B cell (primary cell): Measurements from ENCODE around the gene ASPN. TPM values are rescaled to one million over a fixed set of nuclear protein-coding genes. Genes with fewer than 3 reads are reported as not detected.

Experiments
- ATAC-seq: fragments of 200-7000 bp; cut with Tn5 transposase; one replicate; pipeline ENCODE4 v1.10.0; 2021; ENCODE audit warnings: low read depth, mild to moderate bottlenecking, moderate number of reproducible peaks, moderate library complexity
- CTCF ChIA-PET: fragments of 350-600 bp; sonication (Branson Sonifier 250); formaldehyde crosslinking; loops from one replicate; lab custom pipeline; 2021; ENCODE audit warnings: antibody characterized with exemption, inconsistent platforms; lab: Charles Lee
- POLR2A ChIA-PET: fragments of 350-600 bp; sonication (Branson Sonifier 250); formaldehyde crosslinking; loops from one replicate; lab custom pipeline; 2021; ENCODE audit warnings: antibody characterized with exemption; lab: Charles Lee
- DNase-seq: peaks from one replicate; pipeline ENCODE4 v3.0.0; 2013
- H2AFZ ChIP-seq: 2 replicates; pipeline ENCODE4 v1.6.1; 2012; ENCODE audit warnings: mild to moderate bottlenecking, low read depth, low read length; ENCODE audit not compliant: insufficient read depth, poor library complexity, severe bottlenecking
- H3K27ac ChIP-seq, 2 donors: 1 replicate in 1 of 2; 2 replicates in 1 of 2; pipeline ENCODE4 v1.5.1; 2012 to 2013; ENCODE audit warnings: low read length in 2 of 2, mild to moderate bottlenecking in 2 of 2, moderate library complexity in 1 of 2
- H3K27me3 ChIP-seq, 4 experiments: fragments of 200-600 bp in 1 of 4; sonication (generic) in 1 of 4; replicated peaks in 1 of 4; 1 replicate in 2 of 4; 2 replicates in 2 of 4; pipeline versions ENCODE4 v1.6.1 to v1.7.0; 2013 to 2016; ENCODE audit warnings: low read length in 3 of 4, mild to moderate bottlenecking in 2 of 4, mixed read lengths in 1 of 4, moderate library complexity in 1 of 4; ENCODE audit not compliant: insufficient read depth in 4 of 4, control insufficient read depth in 3 of 4; ENCODE audit errors: control extremely low read depth in 1 of 4
- H3K36me3 ChIP-seq, 2 experiments: replicated peaks in 1 of 2; 1 replicate in 1 of 2; 2 replicates in 1 of 2; pipeline versions ENCODE4 v1.6.1 to v1.7.1; 2013; ENCODE audit warnings: low read length in 1 of 2; ENCODE audit not compliant: insufficient read depth in 2 of 2, control insufficient read depth in 1 of 2; ENCODE audit errors: control extremely low read depth in 1 of 2, extremely low read depth in 1 of 2
- H3K4me1 ChIP-seq, 2 donors: fragments of 200-600 bp in 1 of 2; sonication (generic) in 1 of 2; 1 replicate in 1 of 2; 2 replicates in 1 of 2; pipeline versions ENCODE4 v1.5.1 to v1.6.1; 2013 to 2017; ENCODE audit warnings: low read length in 2 of 2; ENCODE audit not compliant: control insufficient read depth in 2 of 2, insufficient read depth in 2 of 2
- H3K4me2 ChIP-seq: replicated peaks from 2 replicates; pipeline ENCODE3; 2012; ENCODE audit warnings: mild to moderate bottlenecking, low read depth, low read length; ENCODE audit not compliant: poor library complexity, severe bottlenecking
- H3K4me3 ChIP-seq, 5 experiments: fragments of 200-600 bp in 1 of 5; sonication (generic) in 1 of 5; 1 replicate in 3 of 5; 2 replicates in 2 of 5; pipeline versions ENCODE4 v1.5.1 to v1.7.0; 2011 to 2016; ENCODE audit warnings: low read length in 4 of 5, mild to moderate bottlenecking in 4 of 5, low read depth in 2 of 5, control low read depth in 1 of 5, moderate library complexity in 1 of 5; ENCODE audit not compliant: insufficient read depth in 1 of 5; ENCODE audit errors: control extremely low read depth in 1 of 5, extremely low read depth in 1 of 5
- H3K79me2 ChIP-seq: fragments of 200-600 bp; sonication (generic); one replicate; pipeline ENCODE4 v1.6.0; 2016; ENCODE audit warnings: low read length; ENCODE audit not compliant: control insufficient read depth, insufficient read depth
- H3K9ac ChIP-seq: fragments of 200-600 bp; sonication (generic); 2 replicates; pipeline ENCODE4 v1.6.1; 2017; ENCODE audit warnings: mild to moderate bottlenecking, low read length, moderate library complexity
- H3K9me3 ChIP-seq, 3 donors: one replicate each; pipeline versions ENCODE4 v1.6.1 to v1.7.1; 2013; ENCODE audit warnings: low read length in 2 of 3; ENCODE audit not compliant: control insufficient read depth in 2 of 3, insufficient read depth in 1 of 3; ENCODE audit errors: control extremely low read depth in 1 of 3
- H4K20me1 ChIP-seq: 2 replicates; pipeline ENCODE4 v1.6.0; 2012; ENCODE audit warnings: mild to moderate bottlenecking, low read length; ENCODE audit not compliant: insufficient read depth, control insufficient read depth, poor library complexity, severe bottlenecking
- H3K27ac Mint-ChIP-seq: one replicate; pipeline ENCODE4 v1.8.0; 2021; ENCODE audit warnings: mixed read lengths
- H3K27me3 Mint-ChIP-seq: one replicate; pipeline ENCODE4 v1.8.0; 2021; ENCODE audit warnings: mixed read lengths
- H3K4me1 Mint-ChIP-seq: one replicate; pipeline ENCODE4 v1.8.0; 2021; ENCODE audit warnings: mixed read lengths
- H3K4me3 Mint-ChIP-seq: one replicate; pipeline ENCODE4 v1.8.0; 2021; ENCODE audit warnings: mixed read lengths
- H3K9me3 Mint-ChIP-seq: one replicate; pipeline ENCODE4 v1.8.0; 2022; ENCODE audit warnings: mixed read lengths; ENCODE audit not compliant: insufficient read depth
- EZH2 ChIP-seq: IDR thresholded peaks from 2 replicates; pipeline ENCODE4 v1.6.1; 2012; ENCODE audit warnings: borderline replicate concordance, low read depth, mild to moderate bottlenecking, moderate library complexity, low read length; ENCODE audit not compliant: insufficient read depth, poor library complexity, severe bottlenecking
- WGBS: methylation state at CpG from one replicate; pipeline ENCODE4 v1.1.5; 2013; ENCODE audit warnings: missing lambda C conversion rate; ENCODE audit not compliant: insufficient coverage; 5-methylcytosine and 5-hydroxymethylcytosine counted together
- intact Hi-C: fragments of 100-400 bp; cut with micrococcal nuclease; formaldehyde crosslinking; loops from one replicate; pipeline ENCODE4 v1.10.0; 2022
- polyA plus RNA-seq: library from polyadenylated mRNA; depleted of rRNA; stranded (reverse); fragments of >200 nt; gene quantifications from 2 replicates; pipeline ENCODE4 v1.2.3, GENCODE V29; 2012
- total RNA-seq, 2 donors: library from RNA; stranded (reverse); fragments of 120-200 nt in 1 of 2; gene quantifications; 1 replicate in 1 of 2; 2 replicates in 1 of 2; pipeline versions ENCODE4 v1.2.3 to v1.2.4, GENCODE V29; 2013 to 2022
- TF ChIP-seq, protein P1 (sequence below): fragments of 200-600 bp; IDR thresholded peaks from one replicate; pipeline ENCODE4 v1.8.0; 2022; ENCODE audit warnings: antibody characterized with exemption, mild to moderate bottlenecking

The ASPN gene
- total and polyA plus RNA-seq, 2 donors (not counting 1 experiment from before 2014, with no cell fraction given): not detected

DNA sequence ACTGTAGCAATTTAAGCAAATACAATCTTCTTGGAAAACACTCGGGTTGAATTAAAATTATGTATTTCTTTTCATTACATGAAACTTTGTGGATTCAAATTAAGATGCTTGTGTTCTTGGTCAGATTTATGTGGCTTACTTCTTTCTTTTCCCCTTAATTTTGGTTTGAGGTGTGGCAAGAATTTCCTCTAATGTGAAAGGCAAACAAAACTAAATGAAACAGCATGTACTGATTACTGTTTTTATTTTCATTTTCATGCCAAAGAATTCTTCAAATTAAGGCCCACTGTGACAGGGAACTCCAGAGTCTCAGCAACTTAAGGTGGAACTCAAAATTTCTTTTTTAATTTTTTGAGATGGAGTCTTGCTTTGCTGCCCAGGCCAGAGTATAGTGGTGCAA lies 58.0 kb downstream of the ASPN start, which contains the start of gene OMD:
Gene OMD, minus strand, starts transcription at position 132 of the 400 bp plus-strand sequence. CDS start 6,913 bp downstream, outside the sequence.
- Histone ChIP-seq H3K79me2 (no peaks in the 10 kb centered on the region), H4K20me1 (no peaks in the 10 kb centered on the region), H3K4me2 (no peak within 1 kb of the TSS), H3K27ac (no peak within 1 kb of the TSS), H2AFZ (no peak within 1 kb of the TSS), H3K36me3 (no peaks in the 10 kb centered on the region), H3K9ac (no peak within 1 kb of the TSS), H3K4me1 (no peaks in the 10 kb centered on the region), H3K9me3 (no peaks in the 10 kb centered on the region), H3K27me3 (no peaks in the 10 kb centered on the region), H3K4me3 (no peak within 1 kb of the TSS)
- no peak for TF ChIP-seq EZH2
- TF ChIP-seq, protein P1, sequence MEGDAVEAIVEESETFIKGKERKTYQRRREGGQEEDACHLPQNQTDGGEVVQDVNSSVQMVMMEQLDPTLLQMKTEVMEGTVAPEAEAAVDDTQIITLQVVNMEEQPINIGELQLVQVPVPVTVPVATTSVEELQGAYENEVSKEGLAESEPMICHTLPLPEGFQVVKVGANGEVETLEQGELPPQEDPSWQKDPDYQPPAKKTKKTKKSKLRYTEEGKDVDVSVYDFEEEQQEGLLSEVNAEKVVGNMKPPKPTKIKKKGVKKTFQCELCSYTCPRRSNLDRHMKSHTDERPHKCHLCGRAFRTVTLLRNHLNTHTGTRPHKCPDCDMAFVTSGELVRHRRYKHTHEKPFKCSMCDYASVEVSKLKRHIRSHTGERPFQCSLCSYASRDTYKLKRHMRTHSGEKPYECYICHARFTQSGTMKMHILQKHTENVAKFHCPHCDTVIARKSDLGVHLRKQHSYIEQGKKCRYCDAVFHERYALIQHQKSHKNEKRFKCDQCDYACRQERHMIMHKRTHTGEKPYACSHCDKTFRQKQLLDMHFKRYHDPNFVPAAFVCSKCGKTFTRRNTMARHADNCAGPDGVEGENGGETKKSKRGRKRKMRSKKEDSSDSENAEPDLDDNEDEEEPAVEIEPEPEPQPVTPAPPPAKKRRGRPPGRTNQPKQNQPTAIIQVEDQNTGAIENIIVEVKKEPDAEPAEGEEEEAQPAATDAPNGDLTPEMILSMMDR: no peak
- DNase-seq (no peak), ATAC-seq (no peak)
- intact Hi-C loops: no loop called here
- WGBS: no CpG with 5 or more reads among the region's 1 CpG
- H3K4me1 Mint-ChIP-seq: no peaks in the 10 kb centered on the region
- POLR2A ChIA-PET: no interaction called here
- no peaks in the 10 kb centered on the region for H3K27me3 Mint-ChIP-seq
- H3K4me3 Mint-ChIP-seq: no peak within 1 kb of the TSS
- H3K27ac Mint-ChIP-seq: no peak within 1 kb of the TSS
- CTCF ChIA-PET: no interaction called here
- no peaks in the 10 kb centered on the region for H3K9me3 Mint-ChIP-seq

DNA sequence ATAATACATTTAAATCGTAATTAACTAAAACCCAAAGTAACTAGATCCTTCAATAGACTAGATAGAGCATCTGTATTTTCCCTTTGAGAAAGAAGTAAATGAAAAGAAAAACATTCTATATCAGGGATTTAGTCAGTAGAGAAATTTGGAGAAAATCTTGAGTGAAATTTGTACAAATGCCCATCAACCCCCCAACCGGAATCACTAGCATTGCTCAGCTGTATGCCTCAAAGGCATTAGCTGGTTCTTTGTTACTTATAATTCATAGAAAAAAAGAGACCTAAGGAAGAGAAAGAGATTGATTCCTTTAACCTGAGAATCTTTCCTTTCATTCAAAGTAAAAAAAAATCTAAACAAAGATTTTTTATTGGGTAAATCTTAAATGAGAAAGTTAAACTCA lies 58.7 kb downstream of the ASPN start:
- Mint-ChIP-seq H3K27ac (no peak overlapping the region), H3K9me3 (no peaks in the 10 kb centered on the region), H3K4me1 (no peaks in the 10 kb centered on the region), H3K4me3 (no peak overlapping the region), H3K27me3 (no peaks in the 10 kb centered on the region)
- no peaks in the 10 kb centered on the region for H3K36me3 ChIP-seq
- H3K4me2 ChIP-seq: no peak overlapping the region
- no peaks in the 10 kb centered on the region for H3K9me3 ChIP-seq
- CTCF ChIA-PET: no interaction called here
- H3K79me2 ChIP-seq: no peaks in the 10 kb centered on the region
- H4K20me1 ChIP-seq: no peaks in the 10 kb centered on the region
- intact Hi-C loops: no loop called here
- no peak for TF ChIP-seq EZH2
- TF ChIP-seq, protein P1: no peak
- no peak overlapping the region for H3K4me3 ChIP-seq
- H2AFZ ChIP-seq: no peak overlapping the region
- ATAC-seq: no peak
- POLR2A ChIA-PET: no interaction called here
- H3K27ac ChIP-seq: no peak overlapping the region
- no peaks in the 10 kb centered on the region for H3K4me1 ChIP-seq
- WGBS: no CpG with 5 or more reads among the region's 2 CpGs
- no peaks in the 10 kb centered on the region for H3K27me3 ChIP-seq
- no peak overlapping the region for H3K9ac ChIP-seq
- no peak for DNase-seq
